ENCODE data around the gene MLIP.

The MLIP gene

DNA sequence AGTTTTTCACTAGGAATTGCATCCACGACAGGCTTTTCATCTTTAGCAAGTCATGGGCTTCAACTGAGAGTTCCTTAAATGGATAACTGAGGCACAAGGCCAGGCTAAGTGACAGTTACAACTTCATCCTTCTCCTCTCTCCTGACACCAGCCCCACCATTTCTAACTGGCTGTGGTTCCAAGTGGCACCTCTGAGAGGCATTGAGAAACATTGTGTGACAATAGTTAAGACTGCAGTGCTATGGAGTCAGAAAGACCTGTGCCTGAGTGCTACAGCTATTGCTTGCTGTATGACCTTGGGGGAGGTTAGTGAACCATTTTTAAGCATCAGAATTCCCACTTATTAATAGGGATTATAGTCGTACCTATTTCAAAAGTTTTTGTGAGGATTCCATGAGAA, 26.2 kb upstream of the MLIP start:
- no peak overlapping the region for H3K4me3 ChIP-seq (ENCODE audit: low read depth, low read length)
- TF ChIP-seq, protein P1, sequence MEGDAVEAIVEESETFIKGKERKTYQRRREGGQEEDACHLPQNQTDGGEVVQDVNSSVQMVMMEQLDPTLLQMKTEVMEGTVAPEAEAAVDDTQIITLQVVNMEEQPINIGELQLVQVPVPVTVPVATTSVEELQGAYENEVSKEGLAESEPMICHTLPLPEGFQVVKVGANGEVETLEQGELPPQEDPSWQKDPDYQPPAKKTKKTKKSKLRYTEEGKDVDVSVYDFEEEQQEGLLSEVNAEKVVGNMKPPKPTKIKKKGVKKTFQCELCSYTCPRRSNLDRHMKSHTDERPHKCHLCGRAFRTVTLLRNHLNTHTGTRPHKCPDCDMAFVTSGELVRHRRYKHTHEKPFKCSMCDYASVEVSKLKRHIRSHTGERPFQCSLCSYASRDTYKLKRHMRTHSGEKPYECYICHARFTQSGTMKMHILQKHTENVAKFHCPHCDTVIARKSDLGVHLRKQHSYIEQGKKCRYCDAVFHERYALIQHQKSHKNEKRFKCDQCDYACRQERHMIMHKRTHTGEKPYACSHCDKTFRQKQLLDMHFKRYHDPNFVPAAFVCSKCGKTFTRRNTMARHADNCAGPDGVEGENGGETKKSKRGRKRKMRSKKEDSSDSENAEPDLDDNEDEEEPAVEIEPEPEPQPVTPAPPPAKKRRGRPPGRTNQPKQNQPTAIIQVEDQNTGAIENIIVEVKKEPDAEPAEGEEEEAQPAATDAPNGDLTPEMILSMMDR (IDR thresholded peaks at IDR 0.05; ENCODE audit: insufficient read depth, low read depth, low read length, missing control alignments) = no peak
- DNase-seq (ENCODE audit: low read depth) = no peak

DNA sequence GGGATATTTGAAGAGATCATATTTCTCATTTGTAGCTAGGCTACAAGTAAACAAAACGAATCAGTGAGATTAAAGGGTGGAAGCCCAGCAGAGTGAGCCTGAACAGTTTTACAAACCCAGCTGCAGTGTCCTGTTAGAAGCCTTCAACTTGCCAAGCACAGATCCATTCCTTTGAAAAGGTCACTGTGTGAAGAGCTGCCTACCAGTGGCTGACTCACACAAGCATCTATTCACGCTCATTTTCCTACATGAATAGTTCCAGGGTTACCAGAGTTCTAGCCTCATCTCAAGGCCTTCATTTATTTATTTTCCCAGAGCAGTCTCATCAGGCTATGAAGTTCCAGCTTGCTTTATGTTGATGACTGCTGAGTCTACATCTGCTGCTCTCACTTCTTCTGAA, 25.7 kb upstream of the MLIP start:
- no peak overlapping the region for H3K4me3 ChIP-seq (ENCODE audit: low read depth, low read length)
- TF ChIP-seq, protein P1 (IDR thresholded peaks at IDR 0.05; ENCODE audit: insufficient read depth, low read depth, low read length, missing control alignments) = no peak
- no peak for DNase-seq (ENCODE audit: low read depth)

DNA sequence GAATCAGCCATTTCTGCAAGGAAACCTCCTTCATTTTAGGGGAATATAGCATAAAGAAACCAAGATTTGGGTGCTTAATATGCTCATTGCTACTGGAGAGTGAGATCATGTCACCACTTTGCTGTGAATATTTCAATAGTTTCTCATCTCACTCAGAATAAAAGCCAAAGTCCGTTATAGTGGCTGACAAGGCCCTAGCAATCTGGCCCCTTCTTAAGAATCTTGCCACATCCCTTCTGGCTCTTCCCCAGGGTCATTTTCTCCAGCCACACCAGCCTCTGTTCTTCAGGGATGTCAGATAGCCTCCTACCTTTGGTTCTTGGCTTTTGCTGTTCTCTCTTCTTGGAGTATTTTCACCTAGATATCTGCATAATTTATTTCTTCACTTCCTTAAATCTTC, 24.8 kb upstream of the MLIP start:
- TF ChIP-seq, protein P1 (IDR thresholded peaks at IDR 0.05; ENCODE audit: insufficient read depth, low read depth, low read length, missing control alignments) = no peak
- no peak overlapping the region for H3K4me3 ChIP-seq (ENCODE audit: low read depth, low read length)
- no peak for DNase-seq (ENCODE audit: low read depth)

DNA sequence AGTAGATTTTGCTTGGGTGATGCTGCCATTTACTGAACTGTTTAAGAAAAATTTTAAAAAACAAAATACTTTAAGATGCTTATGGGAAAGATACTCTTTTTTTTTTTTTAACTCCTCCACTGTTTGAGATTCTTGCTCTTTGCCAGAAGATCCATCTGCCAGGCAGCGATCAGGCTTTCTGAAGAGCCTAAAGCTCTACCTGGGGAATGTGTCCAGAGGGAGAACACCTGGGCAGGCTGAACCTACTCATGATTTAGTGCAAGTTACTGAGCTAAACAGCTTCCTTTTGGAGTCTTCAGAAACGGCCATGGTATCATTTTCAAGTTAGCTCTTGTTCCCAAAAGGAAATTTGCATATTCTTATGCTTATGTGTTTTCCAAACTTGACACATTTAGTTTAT, 23.5 kb upstream of the MLIP start:
- no peak overlapping the region for H3K4me3 ChIP-seq (ENCODE audit: low read depth, low read length)
- TF ChIP-seq, protein P1 (IDR thresholded peaks at IDR 0.05; ENCODE audit: insufficient read depth, low read depth, low read length, missing control alignments) = no peak
- no peak for DNase-seq (ENCODE audit: low read depth)

DNA sequence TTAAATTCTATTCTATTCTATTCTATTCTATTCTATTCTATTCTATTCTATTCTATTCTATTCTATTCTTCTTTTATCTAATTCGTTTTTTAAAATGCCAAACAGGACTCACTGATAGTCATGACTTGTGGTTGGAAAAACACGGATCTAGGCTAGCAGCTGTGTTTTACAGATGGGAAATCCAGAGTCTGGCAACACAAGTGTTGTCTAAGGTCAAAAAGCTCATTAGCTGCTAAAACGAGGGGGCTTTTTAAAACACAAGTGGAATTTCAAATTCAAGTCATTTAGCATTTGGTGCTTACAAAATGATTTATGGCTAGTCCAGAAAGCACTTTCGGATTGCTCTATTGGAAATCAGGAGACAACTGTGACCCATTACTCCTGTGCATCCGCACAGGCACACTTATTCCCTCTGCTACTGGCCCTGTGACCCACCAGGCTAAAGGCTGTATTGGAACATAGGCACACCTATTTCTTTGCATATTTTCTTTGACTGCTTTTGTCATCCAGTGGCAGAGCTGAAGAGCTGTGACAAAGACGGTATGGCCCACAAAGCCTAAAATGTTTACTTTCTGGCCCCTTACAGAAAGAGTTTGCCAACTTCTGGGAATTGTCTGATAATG, 17.8 kb upstream of the MLIP start:
- no peak for DNase-seq (ENCODE audit: low read depth)
- TF ChIP-seq, protein P1 (IDR thresholded peaks at IDR 0.05; ENCODE audit: insufficient read depth, low read depth, low read length, missing control alignments) = no peak
- H3K4me3 ChIP-seq (ENCODE audit: low read depth, low read length) = no peak overlapping the region

DNA sequence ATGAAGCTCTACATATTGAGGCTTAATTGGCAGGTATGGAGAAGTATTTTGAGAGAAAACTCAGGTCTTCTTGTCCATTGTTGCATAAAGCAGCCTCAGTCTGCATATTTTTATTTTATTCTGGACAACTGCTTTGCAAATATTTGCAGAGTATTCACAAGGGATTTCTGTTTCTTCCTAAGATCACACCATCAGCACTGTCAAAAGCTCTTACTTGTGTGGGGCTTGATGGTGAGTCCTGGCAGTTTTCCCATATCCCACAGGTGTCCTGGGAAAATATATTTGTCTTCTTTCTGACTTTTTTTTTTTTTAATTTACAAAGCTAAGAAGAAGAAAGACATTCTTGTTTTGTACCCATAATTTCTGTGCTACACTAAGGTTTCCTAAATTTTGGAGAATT, 16.9 kb upstream of the MLIP start:
- DNase-seq (ENCODE audit: low read depth) = no peak
- TF ChIP-seq, protein P1 (IDR thresholded peaks at IDR 0.05; ENCODE audit: insufficient read depth, low read depth, low read length, missing control alignments) = no peak
- no peak overlapping the region for H3K4me3 ChIP-seq (ENCODE audit: low read depth, low read length)

DNA sequence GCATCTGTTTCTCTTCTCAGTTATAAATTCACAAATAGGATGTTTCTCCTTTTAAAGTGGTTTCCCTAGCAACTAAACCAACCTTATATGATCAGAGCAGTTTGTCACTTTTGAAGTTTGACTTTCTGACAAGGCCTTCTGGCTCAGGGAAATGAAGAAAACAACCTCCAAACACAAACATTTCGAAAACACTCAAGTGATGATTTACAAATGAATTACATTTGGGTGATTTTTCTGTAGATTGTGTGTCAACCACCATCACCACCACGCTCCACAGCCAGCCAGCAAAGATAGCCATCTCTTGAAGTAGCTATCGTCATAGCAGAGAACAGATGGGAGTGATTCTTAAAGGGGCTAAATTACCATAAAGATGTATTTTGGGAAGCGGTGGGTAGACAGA, 16.5 kb upstream of the MLIP start:
- no peak for DNase-seq (ENCODE audit: low read depth)
- no peak overlapping the region for H3K4me3 ChIP-seq (ENCODE audit: low read depth, low read length)
- TF ChIP-seq, protein P1 (IDR thresholded peaks at IDR 0.05; ENCODE audit: insufficient read depth, low read depth, low read length, missing control alignments) = no peak
